Activated gamma-delta T cell treated with anti-CD3 and anti-CD28 coated beads, Interleukin-2, amount 50 U/mL, for 16 hours (primary cell): ENCODE measurements around the gene RPRD1B.

ENCODE experiments used
- DNase-seq: peaks from one replicate; pipeline ENCODE4 v3.0.0-alpha.2; 2020; ENCODE audit warnings: low read depth

Gene RPRD1B

DNA sequence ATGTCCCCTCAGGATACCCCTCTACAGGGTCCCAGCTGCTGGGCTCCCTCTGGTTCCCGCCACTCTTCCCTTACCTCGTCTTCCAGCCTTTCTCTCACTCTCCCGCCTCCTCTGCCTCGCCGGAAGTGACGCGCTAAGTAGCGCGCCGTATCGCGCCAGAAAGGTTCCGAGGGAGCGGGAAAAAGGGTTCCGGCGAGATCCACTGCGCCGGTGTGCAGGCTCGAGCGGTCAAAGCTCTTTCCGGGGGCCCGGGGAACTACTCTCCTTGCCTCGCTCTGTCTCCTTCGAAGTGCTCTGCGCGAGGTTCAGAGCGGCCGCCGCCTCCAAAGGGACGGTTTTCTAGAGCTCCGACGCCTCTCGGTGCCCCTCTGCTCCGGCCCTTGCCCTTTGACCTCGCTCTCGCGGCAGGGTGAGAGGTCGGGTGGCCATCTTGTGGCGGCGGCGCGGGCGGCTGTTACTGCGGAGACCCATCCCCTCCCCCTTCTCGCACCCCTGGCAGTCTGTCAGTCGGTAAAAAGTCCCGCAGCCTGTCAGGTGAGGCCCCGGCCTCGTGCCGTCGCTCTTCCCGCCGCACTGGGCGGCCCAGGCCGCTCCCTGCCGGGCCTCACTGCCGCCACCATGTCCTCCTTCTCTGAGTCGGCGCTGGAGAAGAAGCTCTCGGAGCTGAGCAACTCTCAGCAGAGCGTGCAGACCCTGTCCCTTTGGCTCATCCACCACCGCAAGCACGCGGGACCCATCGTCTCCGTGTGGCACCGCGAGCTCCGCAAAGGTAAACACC, at the start of gene RPRD1B, which contains the start of gene TTI1:
Gene RPRD1B, plus strand, starts transcription at position 417 of the 778 bp plus-strand sequence. Its CDS starts 202 bp downstream, at position 619.
Gene TTI1, minus strand, starts transcription at position 127 of the 778 bp plus-strand sequence. CDS start 19,640 bp downstream, outside the sequence.
- DNase-seq = peak; percentile 79

DNA sequence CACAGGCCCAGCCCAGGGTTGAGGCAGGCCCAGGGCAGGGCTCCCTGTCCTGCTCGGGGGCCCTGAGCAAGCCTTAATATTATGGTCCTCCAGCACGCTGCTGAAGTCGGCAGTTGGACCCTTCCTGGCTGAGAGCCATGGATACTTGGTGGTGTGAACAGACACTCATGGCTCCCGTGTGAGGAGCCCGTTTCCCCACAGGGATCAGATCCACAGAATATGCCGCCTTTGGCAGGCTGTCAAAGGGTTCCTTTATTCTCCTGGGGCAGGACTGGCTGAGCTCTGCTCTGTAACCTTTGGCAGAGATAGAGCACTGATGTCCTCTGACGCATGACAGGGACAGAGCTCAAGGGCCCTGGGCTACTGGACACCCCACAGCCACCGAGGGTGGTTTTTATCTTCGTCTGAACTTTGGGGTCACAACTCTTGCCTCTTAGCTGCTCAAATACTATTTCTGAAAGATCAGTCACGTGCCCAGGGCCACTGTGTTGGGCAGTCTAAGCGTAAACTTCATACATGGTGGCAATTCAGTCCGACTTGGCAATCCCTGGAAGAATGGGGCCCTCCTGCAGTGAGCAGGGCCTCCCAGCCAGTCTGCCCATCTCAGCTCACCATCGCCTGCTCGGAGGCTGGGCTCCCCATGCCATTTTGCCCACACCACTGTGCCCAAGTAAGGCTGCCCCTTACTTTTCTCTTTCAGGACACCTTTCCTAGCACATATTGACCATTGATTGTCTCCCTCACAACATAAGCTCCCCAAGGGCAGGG, 49.3 kb upstream of the RPRD1B start:
- DNase-seq = no peak

GRCh38 chr20:37986044-37986858, 47.3 kb upstream of the RPRD1B start:
- no peak for DNase-seq

GRCh38 chr20:37986873-37987601, 46.5 kb upstream of the RPRD1B start:
- DNase-seq = no peak

DNA sequence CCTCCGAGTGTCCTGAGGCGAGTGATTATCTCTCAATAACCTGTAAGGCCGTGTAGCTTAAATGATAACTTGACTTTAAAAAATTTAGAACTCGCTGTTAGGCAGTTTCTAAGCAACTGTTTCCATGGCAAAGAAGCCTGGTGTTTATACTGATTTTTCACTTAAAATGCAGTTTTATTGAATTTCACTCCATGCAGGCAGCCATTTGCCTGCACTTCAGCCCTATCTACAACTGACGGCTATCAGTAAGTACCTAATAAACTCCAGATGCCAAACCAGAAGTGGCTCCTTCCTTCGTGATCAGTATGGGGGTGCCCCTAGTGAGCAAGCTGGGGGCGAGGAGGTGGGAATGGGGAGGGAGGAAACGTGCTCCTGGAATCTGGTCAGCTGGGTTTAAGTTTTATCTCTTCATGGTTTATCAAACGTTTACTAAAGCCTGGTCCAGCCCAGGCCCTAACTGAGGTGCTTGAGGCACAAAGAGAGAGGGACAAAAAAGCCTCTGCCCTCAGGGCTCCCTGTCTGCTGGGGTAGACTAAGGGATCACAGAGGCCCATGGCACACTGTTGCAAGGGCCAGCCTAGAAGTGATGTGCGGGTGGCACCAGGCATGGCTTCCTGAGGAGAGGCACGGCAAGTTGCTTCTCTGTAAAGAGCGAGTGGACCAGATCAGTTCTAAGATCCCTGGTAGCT, 45.8 kb upstream of the RPRD1B start:
- DNase-seq = no peak

DNA sequence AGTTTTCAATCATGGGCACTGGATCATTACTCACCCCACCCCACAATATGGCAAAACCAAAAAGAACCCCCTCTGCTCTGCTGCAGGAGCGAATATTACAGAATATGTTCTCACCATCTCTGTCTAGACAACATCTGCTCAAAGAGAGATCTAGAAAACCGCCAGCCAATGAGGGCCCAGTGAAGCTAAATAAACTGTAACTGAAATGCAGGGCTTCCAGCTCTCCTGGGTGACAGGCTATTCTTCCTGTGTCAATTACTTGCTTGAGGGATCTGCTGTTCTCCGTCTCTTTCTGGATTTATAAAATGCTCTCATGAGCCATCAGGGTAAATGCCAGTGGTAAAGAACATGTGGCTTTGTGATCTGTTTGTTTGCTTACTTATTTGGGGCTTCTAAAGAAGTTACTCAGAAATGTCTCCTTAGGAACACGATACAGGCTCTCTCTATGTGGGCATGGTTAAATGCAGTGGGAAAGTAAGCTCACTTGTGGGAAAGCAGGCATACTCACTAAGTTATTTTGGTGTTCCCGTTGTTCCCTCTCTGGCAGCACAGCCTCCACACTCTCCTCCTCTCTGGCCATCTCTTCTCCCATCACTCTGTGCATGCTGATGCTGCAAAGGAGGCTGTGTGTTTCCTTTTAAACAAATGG, 45.1 kb upstream of the RPRD1B start:
- no peak for DNase-seq

- DNase-seq = no peak
Observed at GRCh38 chr20:37989601-37990295, 43.8 kb upstream of the RPRD1B start.

DNA sequence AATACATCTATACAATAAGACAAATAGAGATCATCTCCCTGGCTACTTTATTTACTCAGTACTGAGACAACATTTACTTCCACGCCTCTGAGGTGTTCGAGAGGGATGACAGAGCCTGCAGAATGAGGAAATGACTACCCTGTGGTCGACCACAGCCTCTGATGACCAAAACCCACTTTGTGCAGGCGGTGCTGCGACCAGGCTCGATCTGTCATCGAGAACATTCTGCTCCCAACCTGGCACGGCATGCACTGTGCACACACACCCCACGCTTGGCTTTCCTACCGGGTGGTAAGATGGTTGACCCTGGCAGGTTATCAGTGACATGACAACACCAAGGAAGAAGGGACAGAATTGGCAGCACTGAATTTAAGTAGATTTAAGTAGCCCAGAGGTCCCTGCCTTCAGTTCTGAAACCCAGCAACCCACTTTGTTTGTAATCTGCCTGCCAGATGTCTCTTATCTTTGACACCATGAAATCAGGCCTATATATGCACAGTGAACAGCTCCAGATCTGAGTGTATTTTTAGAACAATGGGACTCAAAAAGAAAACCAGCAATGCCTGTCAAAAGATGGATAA, 42.9 kb upstream of the RPRD1B start:
- peak; percentile 50 for DNase-seq

DNA sequence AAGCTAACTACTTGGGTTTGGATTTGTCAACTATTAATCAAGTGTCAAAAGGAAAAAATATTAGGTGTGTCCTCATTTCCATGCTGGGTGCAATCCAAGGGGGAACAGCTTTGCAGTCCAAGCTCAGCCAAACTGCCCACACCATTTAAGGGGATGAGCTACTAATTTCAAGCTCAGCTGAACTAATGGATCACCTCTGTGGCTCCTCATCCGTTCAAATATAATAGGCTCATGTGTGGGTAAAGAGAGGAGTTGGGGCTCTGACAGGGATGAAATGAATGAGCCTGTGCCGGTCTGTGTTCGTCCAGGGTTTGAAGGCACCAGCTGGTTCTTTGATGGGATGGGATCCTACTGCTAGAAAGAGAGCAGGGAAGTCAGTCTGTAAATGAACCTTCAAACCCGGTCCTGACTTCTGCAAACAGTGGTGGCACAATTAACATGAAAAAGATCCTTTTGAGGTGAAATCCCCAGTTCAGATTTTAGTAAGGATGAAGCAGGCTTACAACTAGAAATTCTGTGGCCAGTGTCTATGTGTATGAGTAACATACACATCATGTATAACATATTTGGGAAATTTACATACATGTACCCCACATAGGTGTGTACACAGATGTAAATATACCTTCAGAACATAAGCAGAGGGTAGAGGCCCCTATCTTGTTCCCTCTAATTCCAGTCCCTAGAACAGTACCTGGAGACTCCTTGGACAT, 42.2 kb upstream of the RPRD1B start:
- no peak for DNase-seq

- no peak for DNase-seq
Observed at GRCh38 chr20:37991908-37992307, 41.6 kb upstream of the RPRD1B start.

GRCh38 chr20:37992802-37993409, 40.6 kb upstream of the RPRD1B start:
- DNase-seq = no peak

- no peak for DNase-seq
Observed at GRCh38 chr20:37994512-37994911, 39.0 kb upstream of the RPRD1B start.

DNA sequence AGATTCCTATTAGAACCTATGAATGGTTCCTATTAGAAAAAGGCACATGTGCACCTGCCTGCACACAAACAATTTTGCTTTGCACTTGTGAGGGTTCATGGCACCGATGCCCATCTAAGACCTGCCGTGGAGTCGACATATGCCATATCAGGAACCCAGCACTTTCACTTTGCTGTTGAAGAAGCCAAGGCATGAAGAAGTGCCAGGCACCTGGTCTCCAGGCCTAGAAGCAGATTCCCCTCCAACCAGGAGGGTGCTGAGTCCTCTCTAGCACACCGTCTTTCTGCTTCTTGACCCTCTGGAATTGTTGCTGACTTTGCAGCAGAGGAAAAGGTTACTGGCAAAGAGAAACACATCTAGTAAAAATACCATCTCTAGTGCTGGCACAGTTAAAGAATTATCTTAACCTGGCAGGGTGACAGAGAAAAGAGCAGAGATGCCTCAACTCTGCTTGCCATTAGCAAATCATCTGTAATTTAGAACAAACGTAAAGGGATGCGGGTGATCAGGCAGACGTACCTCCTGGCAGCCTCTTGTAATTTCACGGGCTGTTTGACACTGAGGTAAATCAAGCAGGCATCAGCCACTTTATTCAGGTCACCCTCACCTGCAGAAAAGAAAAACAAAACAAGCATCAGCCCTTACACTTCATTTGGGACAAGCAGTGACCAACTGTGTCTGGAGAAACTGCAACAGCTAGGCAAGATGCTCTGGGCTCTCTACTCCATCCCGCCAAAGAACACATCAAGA, 37.5 kb upstream of the RPRD1B start:
- DNase-seq = no peak

DNA sequence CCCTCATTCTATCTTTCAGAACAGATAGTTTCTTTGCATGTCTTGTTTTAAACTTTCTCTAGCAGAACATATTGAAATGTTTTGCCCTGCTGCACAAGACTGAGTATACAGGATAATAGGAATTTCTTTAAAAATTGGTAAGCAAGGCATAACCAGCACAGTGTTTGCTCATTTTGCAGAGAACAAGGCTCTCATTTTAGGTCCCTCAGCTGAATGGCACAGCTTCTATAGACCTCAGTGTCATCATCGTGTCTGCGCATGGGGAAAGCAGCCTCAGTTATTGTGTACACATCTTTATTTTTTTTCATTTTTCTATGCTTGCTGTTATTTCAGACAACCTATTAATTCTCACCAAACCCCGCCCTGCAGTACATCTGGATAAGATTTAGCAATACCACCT, 36.0 kb upstream of the RPRD1B start:
- no peak for DNase-seq

- no peak for DNase-seq
Observed at GRCh38 chr20:37999526-38000263, 33.9 kb upstream of the RPRD1B start.

DNA sequence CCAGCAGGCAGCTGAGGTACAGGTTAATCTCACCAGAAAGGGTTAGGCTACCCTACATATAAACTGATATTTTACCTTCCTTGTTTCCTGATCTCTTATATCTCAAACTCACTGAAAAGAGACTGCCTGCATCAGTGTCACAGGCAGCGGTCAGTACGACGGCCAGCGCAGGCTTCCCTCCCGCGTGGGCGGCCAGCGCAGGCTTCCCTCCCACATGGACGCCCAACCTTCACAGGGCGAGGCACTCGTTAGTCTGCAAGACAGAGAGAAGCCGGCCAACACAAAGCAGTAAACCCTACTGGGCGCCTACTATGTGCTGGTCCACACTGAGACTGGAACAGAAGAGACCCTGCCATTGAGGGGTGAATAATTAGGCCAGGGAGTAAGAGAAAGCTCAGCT, 33.3 kb upstream of the RPRD1B start:
- DNase-seq = no peak
